GM19240 (cell line): ENCODE results near the gene ARPC1B.
A peak's percentile ranks its signal among the peaks of the same experiment; 100 is the strongest.
"Not testable (repeated sequence)": the region's sequence is repeated elsewhere in the genome, so short reads cannot be mapped to it uniquely, and the experiment has no call there.

Experiments
- DNase-seq: peaks from one replicate; pipeline ENCODE4 v3.0.0; 2011; ENCODE audit warnings: low spot score; ENCODE audit not compliant: insufficient read length

The ARPC1B gene

GRCh38 chr7:99409192-99409572, 34.7 kb downstream of the ARPC1B start:
- no peak for DNase-seq

- no peak for DNase-seq
These were observed 35.3 kb downstream of the ARPC1B start for GRCh38 chr7:99409806-99410205.

GRCh38 chr7:99410635-99411034, 36.1 kb downstream of the ARPC1B start:
- DNase-seq: no peak

- not testable (repeated sequence) for DNase-seq
These were observed 41.1 kb downstream of the ARPC1B start for GRCh38 chr7:99415513-99416127.

GRCh38 chr7:99418260-99418659, 43.7 kb downstream of the ARPC1B start:
- DNase-seq: no peak

- DNase-seq: no peak
These were observed 44.9 kb downstream of the ARPC1B start for GRCh38 chr7:99419323-99420021.

GRCh38 chr7:99420213-99420612, 45.7 kb downstream of the ARPC1B start:
- no peak for DNase-seq

GRCh38 chr7:99420986-99421385, 46.5 kb downstream of the ARPC1B start:
- no peak for DNase-seq

- DNase-seq: no peak
These were observed 47.7 kb downstream of the ARPC1B start for GRCh38 chr7:99422186-99422585.

- DNase-seq: no peak
These were observed 48.1 kb downstream of the ARPC1B start for GRCh38 chr7:99422625-99423024.

GRCh38 chr7:99424932-99425730, 50.6 kb downstream of the ARPC1B start:
- no peak for DNase-seq

- DNase-seq: no peak
These were observed 54.5 kb downstream of the ARPC1B start for GRCh38 chr7:99428972-99429566.

GRCh38 chr7:99429756-99430155, 55.2 kb downstream of the ARPC1B start:
- DNase-seq: no peak

GRCh38 chr7:99431756-99432540, 57.4 kb downstream of the ARPC1B start:
- DNase-seq: not testable (repeated sequence)

- DNase-seq: no peak
These were observed 58.6 kb downstream of the ARPC1B start for GRCh38 chr7:99433158-99433557.

- DNase-seq: no peak
These were observed 63.5 kb downstream of the ARPC1B start for GRCh38 chr7:99437946-99438572.

GRCh38 chr7:99438573-99439480, 64.3 kb downstream of the ARPC1B start, which contains the start of the genes CPSF4 and PTCD1:
CPSF4 (plus strand) TSS chr7:99438943; CDS start chr7:99439083, 140 bp downstream.
PTCD1 (minus strand) TSS chr7:99438798; CDS start chr7:99435242, 3,556 bp downstream.
- peak; percentile 97 for DNase-seq

GRCh38 chr7:99440195-99440594, 65.7 kb downstream of the ARPC1B start:
- no peak for DNase-seq
